Gastroesophageal sphincter (tissue), 4 donors: Measurements from ENCODE around the gene ITPK1. TPM values are rescaled to one million over a fixed set of nuclear protein-coding genes. Genes with fewer than 3 reads are reported as not detected.

ENCODE experiments used
- ATAC-seq: fragments of 150-250 bp; one replicate; pipeline ENCODE4 v1.9.1; 2016; ENCODE audit warnings: mild to moderate bottlenecking, moderate library complexity
- H3K27ac ChIP-seq, 4 donors: fragments of 200-600 bp; sonication (generic) in 3 of 4; 1 replicate in 3 of 4; 2 replicates in 1 of 4; pipeline ENCODE4 v1.5.1; 2016 to 2019
- H3K27me3 ChIP-seq: fragments of 200-600 bp; sonication (generic); one replicate; pipeline ENCODE4 v1.5.1; 2019
- H3K36me3 ChIP-seq, 2 donors: fragments of 200-600 bp; sonication (generic); one replicate each; pipeline ENCODE4 v1.5.1; 2019; ENCODE audit warnings: control low read depth in 1 of 2
- H3K4me1 ChIP-seq, 3 donors: fragments of 200-600 bp; sonication (generic); 1 replicate in 2 of 3; 2 replicates in 1 of 3; pipeline ENCODE4 v1.5.1; 2016 to 2019; ENCODE audit warnings: control low read depth in 2 of 3
- H3K4me3 ChIP-seq, 2 donors: fragments of 200-600 bp; sonication (generic); one replicate each; pipeline ENCODE4 v1.5.1; 2019; ENCODE audit warnings: mild to moderate bottlenecking in 1 of 2, moderate library complexity in 1 of 2
- H3K9me3 ChIP-seq, 3 donors: fragments of 200-600 bp; sonication (generic); one replicate each; pipeline ENCODE4 v1.5.1; 2017 to 2019; ENCODE audit warnings: control low read depth in 2 of 3
- EP300 ChIP-seq: sonication (generic); formaldehyde crosslinking; IDR thresholded peaks from one replicate; pipeline ENCODE4 v1.6.1; 2017; ENCODE audit warnings: antibody characterized with exemption, mild to moderate bottlenecking
- POLR2A ChIP-seq, 2 donors: fragments of 450-650 bp; IDR thresholded peaks; one replicate each; pipeline ENCODE4 v1.6.1; 2017; ENCODE audit warnings: antibody characterized with exemption in 2 of 2, mild to moderate bottlenecking in 2 of 2, moderate library complexity in 1 of 2
- POLR2AphosphoS5 ChIP-seq: sonication (generic); formaldehyde crosslinking; IDR thresholded peaks from one replicate; pipeline ENCODE4 v1.6.1; 2017; ENCODE audit warnings: antibody characterized with exemption
- WGBS, 2 donors: methylation state at CpG; one replicate each; pipeline ENCODE4 v1.1.5; 2018; ENCODE audit warnings: low coverage in 1 of 2; 5-methylcytosine and 5-hydroxymethylcytosine counted together
- total RNA-seq, 4 donors: library from RNA; depleted of rRNA; stranded (reverse); fragments of >200 nt; gene quantifications; one replicate each; pipeline ENCODE4 v1.1.0, GENCODE V29; 2016
- TF ChIP-seq, protein P1 (sequence below), 4 experiments: fragments of 200-600 bp in 2 of 4; fragments of 450-650 bp in 2 of 4; sonication (generic) in 1 of 4; IDR thresholded peaks; one replicate each; pipeline ENCODE4 v1.5.1; 2017 to 2019; ENCODE audit warnings: antibody characterized with exemption in 4 of 4, mild to moderate bottlenecking in 2 of 4, moderate library complexity in 2 of 4

The ITPK1 gene
- total RNA-seq, 4 donors from 2014 or later = 68.8 to 201 (median 134) TPM

DNA sequence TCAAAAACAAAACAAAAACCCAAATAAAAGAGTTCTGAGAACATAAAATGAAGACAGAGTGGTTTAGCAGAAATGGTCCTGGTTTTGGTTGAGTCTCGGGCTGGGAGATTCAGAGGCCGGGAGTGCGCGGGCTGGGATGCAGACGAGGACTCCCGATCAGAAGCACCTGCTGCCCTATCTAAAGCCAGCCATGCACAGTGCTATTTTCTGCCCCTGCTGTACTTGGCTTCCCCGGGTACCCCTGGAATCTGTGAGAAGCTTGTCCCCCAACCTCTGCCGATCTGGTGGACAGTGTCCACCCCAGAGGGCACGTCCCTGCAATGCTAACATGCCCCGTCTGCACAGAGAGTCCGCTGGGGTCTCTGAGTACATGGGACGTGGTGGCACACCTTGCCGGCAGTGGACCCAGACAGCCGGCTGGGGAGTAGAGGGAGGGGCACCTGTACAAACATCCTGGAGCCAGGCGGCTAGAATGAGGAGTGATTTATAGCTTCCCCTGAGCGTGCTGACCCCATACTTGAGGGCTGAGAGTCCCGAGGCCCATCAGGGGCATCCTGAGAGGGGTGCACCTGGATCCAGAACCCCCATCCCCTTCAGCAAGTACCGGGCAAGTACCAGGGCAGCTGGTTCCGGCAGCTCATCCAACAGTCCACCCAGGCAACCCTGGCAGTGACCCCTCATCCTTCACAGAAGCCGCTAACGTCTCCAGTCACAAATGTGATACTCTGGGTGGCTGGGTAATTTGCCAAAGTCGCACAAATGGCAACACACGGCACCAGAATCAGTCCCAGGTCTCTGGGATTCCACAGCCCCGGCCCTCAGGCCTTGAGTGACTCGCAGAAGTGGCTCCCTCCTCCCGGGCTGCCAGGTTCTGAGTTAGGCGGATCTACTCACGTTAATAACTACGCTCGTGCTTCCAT lies 155.7 kb downstream of the ITPK1 start:
- Histone ChIP-seq H3K27ac (peak overlapping the region in 3 of 4 donors; percentile 6 to 83 (median 19)), H3K36me3 (peaks cover 0 to 77% of the 10 kb centered on the region in 2 donors)
- ATAC-seq = no peak

DNA sequence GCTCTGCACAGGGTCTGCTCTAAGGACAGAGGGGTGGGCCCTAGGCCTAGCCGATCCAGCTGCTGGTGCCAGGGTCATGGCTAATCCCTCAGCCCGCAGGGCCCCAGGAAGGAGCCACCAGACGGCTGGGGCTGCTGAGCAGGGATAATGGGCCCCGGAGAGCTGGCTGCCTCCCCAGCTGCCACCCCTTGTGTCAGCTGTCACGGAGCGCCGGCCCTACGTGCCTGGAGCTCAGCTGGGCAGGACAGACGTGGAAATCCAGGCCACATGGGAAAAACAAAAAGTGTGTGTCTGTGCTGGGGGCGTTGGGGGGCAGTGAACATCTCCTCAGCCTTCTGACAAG lies 156.6 kb downstream of the ITPK1 start:
- Histone ChIP-seq H3K36me3 (peaks cover 0 to 84% of the 10 kb centered on the region in 2 donors), H3K9me3 (no peaks in the 10 kb centered on the region), H3K4me3 (no peak overlapping the region), H3K27me3 (no peaks in the 10 kb centered on the region), H3K4me1 (peaks cover 5 to 43% (median 7%) of the 10 kb centered on the region in 3 donors), H3K27ac (peak overlapping the region in 3 of 4 donors; percentile 14 to 83 (median 19))
- WGBS, 2 donors = 82% methylated on average over 9 of the region's 10 CpGs; no CpG with 5 or more reads in 1 of the 2 donors
- no peak for ATAC-seq
- TF ChIP-seq, protein P1, sequence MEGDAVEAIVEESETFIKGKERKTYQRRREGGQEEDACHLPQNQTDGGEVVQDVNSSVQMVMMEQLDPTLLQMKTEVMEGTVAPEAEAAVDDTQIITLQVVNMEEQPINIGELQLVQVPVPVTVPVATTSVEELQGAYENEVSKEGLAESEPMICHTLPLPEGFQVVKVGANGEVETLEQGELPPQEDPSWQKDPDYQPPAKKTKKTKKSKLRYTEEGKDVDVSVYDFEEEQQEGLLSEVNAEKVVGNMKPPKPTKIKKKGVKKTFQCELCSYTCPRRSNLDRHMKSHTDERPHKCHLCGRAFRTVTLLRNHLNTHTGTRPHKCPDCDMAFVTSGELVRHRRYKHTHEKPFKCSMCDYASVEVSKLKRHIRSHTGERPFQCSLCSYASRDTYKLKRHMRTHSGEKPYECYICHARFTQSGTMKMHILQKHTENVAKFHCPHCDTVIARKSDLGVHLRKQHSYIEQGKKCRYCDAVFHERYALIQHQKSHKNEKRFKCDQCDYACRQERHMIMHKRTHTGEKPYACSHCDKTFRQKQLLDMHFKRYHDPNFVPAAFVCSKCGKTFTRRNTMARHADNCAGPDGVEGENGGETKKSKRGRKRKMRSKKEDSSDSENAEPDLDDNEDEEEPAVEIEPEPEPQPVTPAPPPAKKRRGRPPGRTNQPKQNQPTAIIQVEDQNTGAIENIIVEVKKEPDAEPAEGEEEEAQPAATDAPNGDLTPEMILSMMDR (IDR thresholded peaks at IDR 0.05) = no peak
- TF ChIP-seq POLR2A (IDR thresholded peaks at IDR 0.05) (no peak), EP300 (no peak), POLR2AphosphoS5 (no peak)

More for the DNA sequence above, 155.7 kb downstream of the ITPK1 start:
- no peaks in the 10 kb centered on the region for H3K9me3 ChIP-seq
- no peak overlapping the region for H3K4me3 ChIP-seq
- no peaks in the 10 kb centered on the region for H3K27me3 ChIP-seq
- whole genome bisulfite sequencing, 2 donors = 83 to 90% methylated on average over 8 to 11 of the region's 30 CpGs
- peaks cover 12 to 52% (median 15%) of the 10 kb centered on the region in 3 donors for H3K4me1 ChIP-seq
- TF ChIP-seq, protein P1 (IDR thresholded peaks at IDR 0.05) = no peak
- TF ChIP-seq EP300 = no peak
- TF ChIP-seq POLR2AphosphoS5 = no peak
- no peak for TF ChIP-seq POLR2A (IDR thresholded peaks at IDR 0.05)

DNA sequence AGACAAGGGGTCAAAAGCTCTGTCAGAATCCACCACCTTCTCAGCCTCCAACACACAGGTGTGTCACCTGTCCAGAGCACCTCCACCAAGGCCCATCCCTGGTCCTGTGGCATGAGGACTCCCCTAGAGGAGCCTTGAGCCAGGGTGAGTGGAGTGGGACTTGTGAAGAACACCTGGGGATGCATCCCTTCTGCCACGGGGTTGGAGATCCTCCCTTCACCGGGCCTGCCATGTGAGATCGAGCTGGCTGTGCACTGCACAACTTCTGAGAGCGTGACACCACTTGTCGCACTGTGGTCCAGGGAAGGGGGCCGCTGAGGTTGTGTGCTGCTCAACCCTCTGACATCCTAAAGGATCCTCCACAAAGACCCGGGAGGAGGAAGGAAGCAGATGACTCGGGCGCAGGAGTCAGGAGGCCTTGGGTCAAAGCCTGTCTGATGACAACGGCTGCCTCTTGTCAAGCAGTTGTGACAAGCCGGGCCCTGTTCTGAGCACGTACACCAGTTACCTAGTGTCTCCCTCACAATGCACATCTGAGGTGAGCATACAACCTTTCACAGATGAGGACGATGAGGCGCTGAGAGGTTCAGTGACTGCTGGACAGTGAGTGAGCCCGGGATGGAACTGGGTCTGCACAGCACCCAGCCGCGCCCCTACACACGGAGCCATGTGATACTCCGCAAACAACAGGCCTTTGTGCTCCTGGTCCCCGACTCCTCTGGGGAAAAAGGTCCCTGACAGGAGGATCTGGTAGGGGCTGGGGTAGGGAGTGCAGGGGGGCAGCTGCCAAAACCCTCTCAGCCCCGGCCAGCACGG lies 157.1 kb downstream of the ITPK1 start:
- no peaks in the 10 kb centered on the region for H3K9me3 ChIP-seq
- H3K27me3 ChIP-seq = no peaks in the 10 kb centered on the region
- H3K36me3 ChIP-seq = peaks cover 0 to 89% of the 10 kb centered on the region in 2 donors
- peaks cover 1 to 38% (median 3%) of the 10 kb centered on the region in 3 donors for H3K4me1 ChIP-seq
- no peak overlapping the region for H3K4me3 ChIP-seq
- TF ChIP-seq POLR2AphosphoS5 (no peak), EP300 (no peak), POLR2A (IDR thresholded peaks at IDR 0.05) (no peak)
- TF ChIP-seq, protein P1 (IDR thresholded peaks at IDR 0.05) = no peak
- ATAC-seq = peak; percentile 6
- H3K27ac ChIP-seq = peak overlapping the region in 3 of 4 donors; percentile 14 to 83 (median 19)
- 69% methylated on average over 7 of the region's 22 CpGs; no CpG with 5 or more reads in 1 of the 2 donors for WGBS, 2 donors

DNA sequence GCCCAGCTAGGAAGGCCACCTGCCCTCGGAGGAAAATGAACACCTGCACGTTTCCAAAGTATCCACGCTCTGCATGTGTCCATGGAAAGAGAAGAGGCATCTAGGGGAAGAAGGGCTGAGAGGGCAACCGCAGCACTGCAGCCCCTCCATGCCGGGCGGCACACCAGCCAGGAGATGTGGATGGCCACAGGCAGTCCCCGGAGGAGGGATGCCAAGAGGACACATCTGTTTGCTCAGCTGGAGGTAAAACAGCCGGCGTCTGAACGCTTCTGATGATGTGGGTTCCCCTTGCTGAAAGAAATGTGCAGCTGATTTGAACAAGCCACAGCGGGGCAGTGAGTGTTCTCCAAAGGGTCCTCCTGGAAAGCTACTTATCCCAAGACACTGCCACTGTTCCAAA lies 158.8 kb downstream of the ITPK1 start:
- TF ChIP-seq EP300 (no peak), POLR2AphosphoS5 (no peak), POLR2A (IDR thresholded peaks at IDR 0.05) (no peak)
- TF ChIP-seq, protein P1 (IDR thresholded peaks at IDR 0.05) = no peak
- no peak for ATAC-seq
- WGBS, 2 donors = 72% methylated on average over 4 of the region's 11 CpGs; no CpG with 5 or more reads in 1 of the 2 donors
- Histone ChIP-seq H3K27ac (no peak overlapping the region), H3K27me3 (no peaks in the 10 kb centered on the region), H3K9me3 (no peaks in the 10 kb centered on the region), H3K4me1 (peaks cover 0 to 37% (median 3%) of the 10 kb centered on the region in 3 donors), H3K36me3 (peaks cover 0 to 90% of the 10 kb centered on the region in 2 donors), H3K4me3 (no peak overlapping the region)
